Measurements from ENCODE around the gene TNFRSF8.

DNA sequence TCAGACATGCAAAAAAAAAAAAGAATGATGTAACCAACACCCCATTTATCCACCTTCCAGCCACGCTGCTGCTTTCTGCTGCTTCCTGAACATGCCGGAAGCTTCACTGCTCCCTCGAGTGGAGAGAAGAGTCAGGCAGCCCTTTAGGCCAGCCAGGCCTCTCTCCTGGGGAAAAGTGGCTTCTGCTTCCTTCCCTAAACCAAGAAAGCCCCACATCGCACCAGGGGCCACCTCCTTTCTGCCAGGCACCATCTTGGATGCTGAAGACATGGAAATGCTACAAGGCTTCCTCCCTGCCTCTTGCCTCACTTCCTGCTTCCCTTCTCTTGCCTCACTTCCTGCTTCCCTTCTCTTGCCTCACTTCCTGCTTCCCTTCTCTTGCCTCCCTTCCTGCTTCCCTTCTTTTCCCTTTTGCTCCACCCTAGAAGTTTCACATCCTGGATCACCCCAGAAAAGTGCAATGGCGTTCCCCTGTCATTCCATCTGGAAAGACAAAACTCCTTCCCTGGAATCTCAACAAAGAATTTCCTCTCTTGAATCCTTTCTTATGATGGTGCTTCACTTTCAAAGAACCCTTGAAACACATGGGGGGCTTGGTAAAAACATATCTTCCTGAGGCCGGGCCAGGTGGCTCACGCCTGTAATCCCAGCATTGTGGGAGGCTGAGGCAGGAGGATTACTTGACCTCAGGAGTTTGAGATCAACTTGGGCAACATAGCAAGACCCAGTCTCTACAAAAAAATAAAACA lies 18.7 kb downstream of the TNFRSF8 start:
- TF ChIP-seq, protein P1, sequence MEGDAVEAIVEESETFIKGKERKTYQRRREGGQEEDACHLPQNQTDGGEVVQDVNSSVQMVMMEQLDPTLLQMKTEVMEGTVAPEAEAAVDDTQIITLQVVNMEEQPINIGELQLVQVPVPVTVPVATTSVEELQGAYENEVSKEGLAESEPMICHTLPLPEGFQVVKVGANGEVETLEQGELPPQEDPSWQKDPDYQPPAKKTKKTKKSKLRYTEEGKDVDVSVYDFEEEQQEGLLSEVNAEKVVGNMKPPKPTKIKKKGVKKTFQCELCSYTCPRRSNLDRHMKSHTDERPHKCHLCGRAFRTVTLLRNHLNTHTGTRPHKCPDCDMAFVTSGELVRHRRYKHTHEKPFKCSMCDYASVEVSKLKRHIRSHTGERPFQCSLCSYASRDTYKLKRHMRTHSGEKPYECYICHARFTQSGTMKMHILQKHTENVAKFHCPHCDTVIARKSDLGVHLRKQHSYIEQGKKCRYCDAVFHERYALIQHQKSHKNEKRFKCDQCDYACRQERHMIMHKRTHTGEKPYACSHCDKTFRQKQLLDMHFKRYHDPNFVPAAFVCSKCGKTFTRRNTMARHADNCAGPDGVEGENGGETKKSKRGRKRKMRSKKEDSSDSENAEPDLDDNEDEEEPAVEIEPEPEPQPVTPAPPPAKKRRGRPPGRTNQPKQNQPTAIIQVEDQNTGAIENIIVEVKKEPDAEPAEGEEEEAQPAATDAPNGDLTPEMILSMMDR (IDR thresholded peaks at IDR 0.05; ENCODE audit: low read depth, low read length, poor library complexity, severe bottlenecking): no peak
- TF ChIP-seq EZH2phosphoT487 (IDR thresholded peaks at IDR 0.05; ENCODE audit: borderline replicate concordance, low read length): no peak
